Ishikawa (cell line): ENCODE measurements around the gene TMEM208.

Experiments
- CEBPB ChIP-seq: IDR thresholded peaks from 2 replicates; pipeline ENCODE4 v1.6.1; 2012
- CREB1 ChIP-seq: IDR thresholded peaks from 2 replicates; pipeline ENCODE4 v1.6.1; 2012; ENCODE audit warnings: low read depth
- EGR1 ChIP-seq: IDR thresholded peaks from 2 replicates; pipeline ENCODE4 v1.6.1; 2012
- EP300 ChIP-seq: IDR thresholded peaks from 2 replicates; pipeline ENCODE4 v1.6.1; 2012; ENCODE audit warnings: borderline replicate concordance
- FOXM1 ChIP-seq: IDR thresholded peaks from 2 replicates; pipeline ENCODE4 v1.6.1; 2012; ENCODE audit warnings: low read depth, borderline replicate concordance
- MAX ChIP-seq: IDR thresholded peaks from 2 replicates; pipeline ENCODE4 v1.6.1; 2012
- NFIC ChIP-seq: IDR thresholded peaks from 2 replicates; pipeline ENCODE4 v1.6.1; 2012
- RAD21 ChIP-seq: IDR thresholded peaks from 2 replicates; pipeline ENCODE4 v1.6.1; 2012; ENCODE audit warnings: low read depth
- REST ChIP-seq: IDR thresholded peaks from 2 replicates; pipeline ENCODE4 v1.6.1; 2012; ENCODE audit warnings: low read depth, mild to moderate bottlenecking
- TAF1 ChIP-seq: IDR thresholded peaks from 2 replicates; pipeline ENCODE4 v1.6.1; 2012; ENCODE audit warnings: low read depth, mild to moderate bottlenecking
- TCF12 ChIP-seq: IDR thresholded peaks from 2 replicates; pipeline ENCODE4 v1.6.1; 2012; ENCODE audit warnings: low read depth
- TEAD4 ChIP-seq: IDR thresholded peaks from 2 replicates; pipeline ENCODE4 v1.6.1; 2012
- USF1 ChIP-seq: IDR thresholded peaks from 2 replicates; pipeline ENCODE4 v1.6.1; 2012
- YY1 ChIP-seq: IDR thresholded peaks from 2 replicates; pipeline ENCODE4 v1.6.1; 2012; ENCODE audit warnings: low read depth
- ZBTB7A ChIP-seq: IDR thresholded peaks from 2 replicates; pipeline ENCODE4 v1.6.1; 2012; ENCODE audit warnings: low read depth

TMEM208 gene

GRCh38 chr16:67277999-67278772 is 51.3 kb downstream of the TMEM208 start:
- TF ChIP-seq FOXM1 (no peak), CEBPB (no peak), ZBTB7A (no peak; the same call in 1 of the 2 replicates), REST (no peak), EP300 (no peak), TAF1 (no peak), NFIC (no peak), MAX (no peak), USF1 (no peak), TCF12 (no peak), YY1 (no peak), CREB1 (no peak), EGR1 (no peak), TEAD4 (no peak), RAD21 (no peak)
